Stimulated activated CD4-positive, alpha-beta T cell treated with anti-CD3 and anti-CD28 coated beads, Interleukin-1b, Interleukin-23, amount 100 ng/mL, for 4 hours (primary cell): Measurements from ENCODE around the gene COLEC11.

Source experiments
- DNase-seq, 2 donors: peaks; one replicate each; pipeline ENCODE4 v3.0.0-alpha.2; 2020; ENCODE audit warnings: low read depth in 2 of 2

Gene COLEC11

GRCh38 chr2:3672861-3673678 is 78.2 kb downstream of the COLEC11 start:
- DNase-seq: no peak

DNA sequence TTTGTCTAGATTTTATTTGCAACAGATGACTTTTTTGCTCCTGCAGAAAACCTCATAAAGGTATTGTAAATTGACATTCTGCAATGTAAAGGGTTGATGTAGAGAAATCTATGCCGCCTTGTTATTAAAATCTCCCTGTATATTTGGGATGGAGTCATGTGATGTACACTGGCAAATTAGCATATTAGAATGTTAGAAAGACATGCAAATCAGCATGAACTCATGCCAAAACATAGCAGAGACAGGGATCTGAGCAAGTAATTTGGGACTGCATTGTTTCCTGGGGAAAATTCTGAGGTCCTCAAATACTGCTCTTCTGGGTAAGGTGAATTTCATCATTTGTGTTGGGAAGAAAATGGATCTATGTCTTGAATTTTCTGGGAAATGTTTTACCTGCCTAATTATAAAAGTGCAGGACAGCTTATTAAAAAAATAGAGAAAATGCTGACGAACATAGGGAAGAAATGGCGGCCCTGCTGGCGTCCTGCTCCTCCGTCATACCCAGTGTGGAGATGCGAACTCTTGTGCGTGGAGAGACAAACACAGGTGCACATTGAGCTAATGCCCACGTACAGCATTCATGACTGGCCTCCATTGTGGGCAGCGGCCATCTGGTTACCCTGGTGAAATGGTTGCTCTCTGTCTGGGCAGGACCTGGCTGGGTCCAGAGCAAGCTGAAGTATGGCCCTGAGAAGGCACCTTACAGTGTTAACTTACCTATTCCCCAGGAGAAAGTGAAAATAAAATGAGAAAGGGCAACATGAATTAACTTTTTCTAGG is 79.3 kb downstream of the COLEC11 start:
- DNase-seq: no peak

- no peak for DNase-seq
Observed at GRCh38 chr2:3675687-3676086, 80.8 kb downstream of the COLEC11 start.

DNA sequence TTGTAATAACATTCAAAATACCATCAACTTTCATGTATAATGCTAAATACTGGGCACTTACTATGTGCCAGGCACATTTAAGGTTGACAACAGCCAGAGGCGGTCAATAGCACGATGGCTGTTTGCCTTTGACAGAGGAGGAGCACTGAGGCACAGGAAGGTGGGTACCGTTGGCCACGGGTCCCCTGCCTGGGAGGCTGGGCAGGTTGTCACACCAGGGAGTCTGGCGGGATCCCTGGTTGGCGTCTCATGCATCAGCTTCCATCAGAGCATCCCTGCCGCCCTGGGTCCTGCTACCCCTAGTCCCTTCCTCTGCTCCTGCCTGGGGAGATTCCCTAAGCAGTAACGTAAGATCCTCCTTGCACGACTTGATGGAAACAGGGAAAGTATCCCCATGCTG is 82.5 kb downstream of the COLEC11 start:
- DNase-seq: no peak

DNA sequence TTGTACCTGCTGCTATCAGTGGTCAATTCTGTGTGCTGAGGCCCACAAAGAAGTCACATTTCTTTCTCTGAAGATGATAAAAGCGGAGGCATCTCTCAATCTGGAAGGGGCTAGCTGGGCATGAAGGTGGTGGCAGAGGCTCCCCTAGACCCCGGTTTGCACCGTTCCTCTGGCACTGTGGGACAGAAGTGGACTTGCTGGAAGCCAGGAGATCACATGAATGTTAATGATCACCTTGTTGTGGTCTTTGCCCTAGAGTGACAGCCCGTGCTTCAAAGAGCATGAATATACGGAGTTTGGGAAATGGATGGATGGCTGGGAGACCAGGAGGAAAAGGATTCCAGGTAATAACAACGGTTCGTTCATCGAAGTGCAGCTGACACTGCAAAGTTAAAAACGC is 83.3 kb downstream of the COLEC11 start:
- DNase-seq: no peak

GRCh38 chr2:3679180-3679579 is 84.3 kb downstream of the COLEC11 start:
- DNase-seq: no peak

DNA sequence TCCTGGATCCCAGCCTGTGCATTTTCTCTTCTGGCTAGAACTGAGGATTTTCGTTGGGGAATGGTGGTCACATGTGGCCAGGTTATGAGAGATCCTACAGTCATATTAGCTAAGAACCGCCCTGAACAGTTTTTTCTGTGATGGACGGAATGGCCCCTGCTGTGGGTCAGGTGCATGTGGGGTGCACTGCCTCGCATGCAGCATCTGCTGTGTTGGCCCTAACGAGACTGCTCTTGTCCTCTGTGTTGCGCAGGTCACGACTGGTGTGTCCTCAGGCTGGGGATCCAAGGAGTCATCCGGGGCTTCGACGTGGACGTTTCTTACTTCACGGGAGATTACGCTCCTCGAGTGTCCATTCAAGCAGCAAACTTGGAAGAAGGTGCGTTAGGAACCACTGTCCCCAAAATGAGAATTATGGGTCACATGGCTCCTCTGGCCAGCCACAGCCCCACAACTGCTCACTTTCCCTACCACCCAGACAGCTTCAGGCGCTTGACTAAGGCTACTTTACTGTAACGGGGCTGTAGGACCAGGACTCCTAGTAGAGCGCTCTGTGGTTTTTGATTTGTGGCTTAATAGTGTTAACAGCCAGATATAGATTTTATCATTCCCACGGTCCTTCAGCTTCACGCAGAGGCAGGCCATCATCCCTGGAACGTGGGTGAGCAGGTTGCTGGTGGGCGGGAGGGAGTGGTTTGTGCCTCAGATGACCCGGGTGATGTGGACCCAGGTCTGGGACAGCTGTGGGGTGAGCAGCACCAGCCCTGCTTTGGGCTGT is 84.9 kb downstream of the COLEC11 start:
- DNase-seq: no peak

GRCh38 chr2:3680548-3681345 is 85.8 kb downstream of the COLEC11 start:
- DNase-seq: no peak

DNA sequence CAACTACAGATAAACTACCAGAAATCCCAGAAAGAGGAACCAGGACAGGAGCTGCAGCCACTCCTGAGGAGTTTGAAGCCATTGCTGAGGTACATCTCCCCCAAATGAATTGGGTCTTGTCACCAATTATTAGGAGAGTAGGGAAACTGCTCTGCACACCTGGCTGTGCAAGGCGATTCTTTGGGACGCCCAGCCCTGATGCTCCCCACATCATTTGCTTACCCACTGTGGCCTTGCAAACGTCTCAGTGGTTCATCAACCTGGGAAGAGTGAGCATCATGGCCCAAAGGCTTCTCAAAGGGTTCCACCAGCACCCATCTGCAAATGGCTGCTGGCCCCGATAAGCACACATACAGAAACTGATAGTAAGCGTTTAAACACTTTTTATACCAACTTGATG is 86.7 kb downstream of the COLEC11 start:
- no peak for DNase-seq

- DNase-seq: no peak
Observed at GRCh38 chr2:3682811-3683210, 87.9 kb downstream of the COLEC11 start.

- DNase-seq: no peak
Observed at GRCh38 chr2:3683748-3684454, 89.0 kb downstream of the COLEC11 start.

DNA sequence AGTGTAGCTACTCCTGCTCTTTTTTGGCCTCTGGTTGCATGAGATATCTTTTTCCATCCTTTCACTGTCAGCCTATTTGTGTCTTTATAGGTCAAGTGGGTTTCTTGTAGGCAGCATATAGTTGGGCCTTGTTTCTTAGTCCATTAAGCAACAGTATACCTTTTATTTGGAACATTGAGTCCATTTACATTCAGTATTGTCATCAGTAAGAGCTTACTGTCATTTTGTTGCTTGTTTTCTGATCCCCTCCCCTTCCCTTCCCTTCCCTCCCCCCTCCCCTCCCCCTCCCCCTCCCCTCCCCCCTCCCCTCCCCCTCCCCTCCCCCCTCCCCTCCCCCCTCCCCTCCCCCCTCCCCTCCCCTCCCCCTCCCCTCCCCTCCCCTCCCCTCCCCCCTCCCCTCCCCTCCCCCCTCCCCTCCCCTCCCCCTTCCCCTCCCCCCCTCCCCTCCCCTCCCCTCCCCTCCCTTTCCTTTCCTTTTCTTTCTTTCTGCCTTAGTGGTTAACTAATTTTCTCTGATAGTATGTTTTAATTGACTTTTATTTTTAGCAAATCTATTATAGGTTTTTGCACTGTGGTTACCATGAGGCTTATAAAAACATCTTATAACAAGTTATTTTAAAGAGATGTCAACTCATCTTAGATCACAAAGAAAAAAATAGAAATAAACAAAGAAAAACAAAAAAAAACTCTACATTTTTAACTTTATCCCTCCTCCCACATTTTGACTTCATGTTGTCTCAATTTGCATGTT is 95.3 kb downstream of the COLEC11 start:
- no peak for DNase-seq

DNA sequence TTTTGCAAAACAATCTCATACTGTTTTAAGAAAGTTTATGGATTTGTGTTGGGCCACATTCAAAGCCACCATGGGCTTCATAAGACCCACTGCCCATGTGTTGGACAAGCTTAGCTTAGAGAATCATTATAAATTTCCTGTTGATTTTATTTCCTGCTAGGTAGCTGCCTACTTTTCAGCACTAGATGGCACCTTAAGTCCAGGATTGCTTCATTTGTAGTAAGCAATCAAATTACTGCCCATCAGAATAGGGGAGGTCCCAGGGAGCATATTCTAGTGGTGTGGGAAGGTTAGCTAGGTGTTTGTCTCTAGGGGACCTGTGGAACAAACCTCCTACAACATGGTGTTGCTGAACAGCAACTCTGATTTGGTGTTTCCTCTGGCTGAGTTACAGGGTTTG is 97.5 kb downstream of the COLEC11 start:
- DNase-seq: no peak
